HepG2 (cell line): ENCODE data around the gene KIF17. TPM values are rescaled to one million over a fixed set of nuclear protein-coding genes. Genes with fewer than 3 reads are reported as not detected.

Experiments used
- ATAC-seq: fragments of 200-7000 bp; cut with Tn5 transposase; 3 replicates; pipeline ENCODE4 v1.9.1; 2020; ENCODE audit warnings: mild to moderate bottlenecking, moderate library complexity
- BruUV-seq: library from RNA; stranded (reverse); fragments of 400-500 nt; replicated peaks from 2 replicates; lab custom pipeline; 2021; lab: Mats Ljungman, UMichigan
- CTCF ChIA-PET: fragments of 300-600 bp; formaldehyde crosslinking; extraction: SDS; loops from one replicate; lab custom pipeline; 2021; ENCODE audit warnings: low total read pairs, inconsistent platforms, low intra/inter-chr PET ratio; lab: Yijun Ruan, JAX
- POLR2A ChIA-PET: fragments of 350-600 bp; sonication (Branson Sonifier 250); formaldehyde crosslinking; loops from one replicate; lab custom pipeline; 2020; ENCODE audit warnings: antibody characterized with exemption, inconsistent platforms; lab: Yijun Ruan, JAX
- DNase-seq: peaks from one replicate; pipeline ENCODE4 v3.0.0-alpha.2; 2015; ENCODE audit warnings: low spot score
- FAIRE-seq: peaks from 3 replicates; lab custom pipeline; 2011; peaks lifted over from hg19 to GRCh38; lab: Jason Lieb, UNC
- H2AFZ ChIP-seq: one replicate; pipeline ENCODE4 v1.6.1; 2011; ENCODE audit warnings: low read length, inconsistent platforms
- H3K27ac ChIP-seq: fragments of 300-600 bp; 3 replicates; pipeline ENCODE4 v1.8.0; 2011; ENCODE audit warnings: mixed run types, mild to moderate bottlenecking, mixed read lengths, low read length, inconsistent platforms; ENCODE audit not compliant: insufficient read depth; ENCODE audit errors: extremely low read length
- H3K27me3 ChIP-seq, 2 experiments: fragments of 200-600 bp in 1 of 2; 2 replicates in 1 of 2; 3 replicates in 1 of 2; pipeline versions ENCODE4 v1.6.0 to v1.8.0; 2011; ENCODE audit warnings: low read length in 2 of 2, mild to moderate bottlenecking in 2 of 2, moderate library complexity in 2 of 2, inconsistent platforms in 1 of 2; ENCODE audit not compliant: insufficient read depth in 2 of 2, control insufficient read depth in 1 of 2
- H3K36me3 ChIP-seq, 2 experiments: fragments of 200-600 bp in 1 of 2; replicated peaks in 1 of 2; 2 replicates in 1 of 2; 3 replicates in 1 of 2; pipeline versions ENCODE4 v1.5.1 to v1.8.0; 2011; ENCODE audit warnings: low read length in 2 of 2, inconsistent platforms in 1 of 2; ENCODE audit not compliant: insufficient read depth in 2 of 2, control insufficient read depth in 1 of 2
- H3K4me1 ChIP-seq: 2 replicates; pipeline ENCODE4 v1.5.1; 2012; ENCODE audit warnings: low read length, inconsistent platforms; ENCODE audit not compliant: insufficient read depth
- H3K4me2 ChIP-seq: 2 replicates; pipeline ENCODE4 v1.6.0; 2011; ENCODE audit warnings: low read depth, low read length, inconsistent platforms
- H3K4me3 ChIP-seq, 3 experiments: fragments of 200-600 bp in 1 of 3; sonication (generic), shearing (Covaris generic) in 1 of 3; replicated peaks in 1 of 3; 2 replicates each; pipeline ENCODE4 v1.5.1; 2011 to 2016; ENCODE audit warnings: low read length in 3 of 3, inconsistent platforms in 2 of 3, low read depth in 2 of 3, mild to moderate bottlenecking in 2 of 3, control low read depth in 1 of 3, mixed read lengths in 1 of 3; ENCODE audit not compliant: insufficient read depth in 1 of 3
- H3K79me2 ChIP-seq: one replicate; pipeline ENCODE4 v1.6.1; 2011; ENCODE audit warnings: low read length, inconsistent platforms; ENCODE audit not compliant: insufficient read depth
- H3K9ac ChIP-seq: 2 replicates; pipeline ENCODE4 v1.6.0; 2011; ENCODE audit warnings: mild to moderate bottlenecking, low read depth, low read length, inconsistent platforms; ENCODE audit not compliant: insufficient read depth
- H3K9me3 ChIP-seq: 2 replicates; pipeline ENCODE4 v1.5.1; 2012; ENCODE audit warnings: mild to moderate bottlenecking, low read length
- H4K20me1 ChIP-seq: 2 replicates; pipeline ENCODE4 v1.6.0; 2011; ENCODE audit warnings: inconsistent platforms, mild to moderate bottlenecking, low read length, moderate library complexity; ENCODE audit not compliant: insufficient read depth
- BCL3 ChIP-seq: sonication (generic); formaldehyde crosslinking; IDR thresholded peaks from 2 replicates; pipeline ENCODE4 v1.5.1; 2020; ENCODE audit warnings: mild to moderate bottlenecking, missing genetic modification reagents, moderate library complexity
- CREBL2 ChIP-seq: sonication (generic); formaldehyde crosslinking; IDR thresholded peaks from 2 replicates; pipeline ENCODE4 v1.8.1; 2023; ENCODE audit warnings: missing genetic modification reagents, mild to moderate bottlenecking, borderline replicate concordance
- HDAC6 ChIP-seq: fragments of 200-600 bp; sonication (generic); IDR thresholded peaks from 2 replicates; pipeline ENCODE4 v1.7.0; 2017; ENCODE audit warnings: mild to moderate bottlenecking, antibody characterized with exemption, low read length, low read depth
- MED13 ChIP-seq: sonication (generic); formaldehyde crosslinking; IDR thresholded peaks from 2 replicates; pipeline ENCODE4 v1.5.0; 2020; ENCODE audit warnings: missing genetic modification reagents
- NAIF1 ChIP-seq: sonication (generic); formaldehyde crosslinking; IDR thresholded peaks from 2 replicates; pipeline ENCODE4 v1.5.0; 2020; ENCODE audit warnings: mild to moderate bottlenecking, missing genetic modification reagents, borderline replicate concordance
- PPARG ChIP-seq: conservative IDR thresholded peaks from 2 replicates; pipeline ENCODE4 v1.6.1; 2016; ENCODE audit warnings: missing biosample characterization, missing genetic modification reagents
- SRSF4 ChIP-seq: fragments of 200-400 bp; formaldehyde crosslinking; IDR thresholded peaks from one replicate; pipeline ENCODE4 v1.6.1; 2018; ENCODE audit warnings: mild to moderate bottlenecking, low read depth, low read length, moderate library complexity; ENCODE audit not compliant: poor library complexity, severe bottlenecking
- SUZ12 ChIP-seq: fragments of 150-350 bp; IDR thresholded peaks from 2 replicates; pipeline ENCODE4 v1.6.1; 2014; ENCODE audit warnings: low read depth, low read length
- ZIK1 ChIP-seq: sonication (generic); formaldehyde crosslinking; IDR thresholded peaks from 2 replicates; pipeline ENCODE4 v1.5.0; 2020; ENCODE audit warnings: mild to moderate bottlenecking, low read depth, missing genetic modification reagents, borderline replicate concordance
- ZNF24 ChIP-seq: fragments of 450-650 bp; IDR thresholded peaks from 2 replicates; pipeline ENCODE4 v1.6.1; 2017; ENCODE audit warnings: antibody characterized with exemption, mild to moderate bottlenecking
- ZNF280D ChIP-seq: sonication (generic); formaldehyde crosslinking; IDR thresholded peaks from 2 replicates; pipeline ENCODE4 v1.5.1; 2020; ENCODE audit warnings: mild to moderate bottlenecking, missing genetic modification reagents
- ZNF547 ChIP-seq: sonication (generic); formaldehyde crosslinking; IDR thresholded peaks from 2 replicates; pipeline ENCODE4 v1.5.1; 2020; ENCODE audit warnings: mild to moderate bottlenecking, missing genetic modification reagents
- ZNF609 ChIP-seq: sonication (generic); formaldehyde crosslinking; IDR thresholded peaks from 2 replicates; pipeline ENCODE4 v1.4.0; 2020; ENCODE audit warnings: mild to moderate bottlenecking, missing genetic modification reagents, borderline replicate concordance
- ZNF644 ChIP-seq: IDR thresholded peaks from 2 replicates; pipeline ENCODE4 v1.6.1; 2016; ENCODE audit warnings: low read depth
- ZNF782 ChIP-seq: sonication (generic); formaldehyde crosslinking; IDR thresholded peaks from 2 replicates; pipeline ENCODE4 v1.4.0; 2020; ENCODE audit warnings: missing genetic modification reagents, mild to moderate bottlenecking, borderline replicate concordance
- WGBS: methylation state at CpG from one replicate; pipeline ENCODE4 v1.1.6; 2017; ENCODE audit warnings: low lambda C conversion rate; 5-methylcytosine and 5-hydroxymethylcytosine counted together
- in situ Hi-C: cut with HindIII; loops from 2 replicates; pipeline ENCODE4 v1.10.0; 2017; ENCODE audit warnings: low pct_unique_long_range_greater_than_20kb; ENCODE audit not compliant: extremely low pct_ligation_motif_present
- intact Hi-C: fragments of 100-400 bp; cut with micrococcal nuclease; formaldehyde crosslinking; loops from one replicate; pipeline ENCODE4 v1.10.0; 2022; ENCODE audit not compliant: unreplicated experiment
- polyA plus RNA-seq, 8 experiments: library from polyadenylated mRNA; depleted of rRNA in 3 of 8; stranded (reverse) in 7 of 8; unstranded in 1 of 8; fragments of >200 nt; fragmentation: Illumina TruSeq in 4 of 8; extraction: Trizol in 4 of 8; gene quantifications; 2 replicates each; pipeline versions ENCODE4 v1.2.1 to v1.2.3, GENCODE V29; 2011 to 2016; ENCODE audit warnings: low read depth in 4 of 8, missing spikeins in 1 of 8, mixed read lengths in 1 of 8; ENCODE audit not compliant: insufficient read depth in 1 of 8
- total RNA-seq, 5 experiments: library from RNA; depleted of rRNA; stranded (reverse); fragments of >200 nt; fragmentation: Illumina TruSeq; extraction: Trizol; gene quantifications; 2 replicates each; pipeline ENCODE4 v1.2.3, GENCODE V29; 2016; ENCODE audit warnings: low read depth in 1 of 5

Gene KIF17
- total and polyA plus RNA-seq, 2 of the 13 experiments (the other 11 are each of a cell fraction or from before 2014, with no cell fraction given), result 0.24 to 0.44 TPM

- no peak overlapping the region for H3K27ac ChIP-seq
- no peak overlapping the region for H3K9ac ChIP-seq
- H3K4me2 ChIP-seq, result no peak overlapping the region
- no TSS peak for BruUV-seq
- FAIRE-seq, result no peak
- H3K4me3 ChIP-seq, result no peak overlapping the region
- intact Hi-C loops, result no loop called here
- H3K36me3 ChIP-seq, result peaks cover 3 to 64% of the 10 kb centered on the region in 2 experiments; a peak in 4 of 5 replicates
- DNase-seq, result no peak
- no peaks in the 10 kb centered on the region for H3K27me3 ChIP-seq
- ChIA-PET POLR2A (interaction anchor here (1.3 kb wide), 1 partner anchor 35 kb away, joined by 3 read pairs; the partner anchor contains the start of gene HP1BP3), CTCF (no interaction called here)
- TF ChIP-seq PPARG (CRISPR knock-in tag) (no peak), ZNF782 (no peak), ZNF644 (CRISPR knock-in tag) (no peak), MED13 (no peak), HDAC6 (no peak), SRSF4 (no peak), CREBL2 (no peak), ZNF280D (CRISPR knock-in tag) (no peak), ZNF547 (CRISPR knock-in tag) (no peak), NAIF1 (CRISPR knock-in tag) (no peak), ZNF609 (CRISPR knock-in tag) (no peak), BCL3 (CRISPR knock-in tag) (no peak), SUZ12 (no peak), ZIK1 (CRISPR knock-in tag) (no peak), ZNF24 (no peak)
- H3K9me3 ChIP-seq, result no peaks in the 10 kb centered on the region
- WGBS, result 89% methylated on average over 3 of the region's 3 CpGs
- ATAC-seq, result no peak
- in situ Hi-C loops, result no loop called here
- H2AFZ ChIP-seq, result no peak overlapping the region
- H3K4me1 ChIP-seq, result no peaks in the 10 kb centered on the region
- H4K20me1 ChIP-seq, result no peaks in the 10 kb centered on the region
- peaks cover 3% of the 10 kb centered on the region for H3K79me2 ChIP-seq
Observed at GRCh38 chr1:20751462-20751990, 33.7 kb upstream of the KIF17 start.
